KBM-7 (cell line): Measurements from ENCODE around the gene PLB1.

Source experiments
- DNase-seq: peaks from one replicate; pipeline ENCODE4 v3.0.0-alpha.2; 2015
- in situ Hi-C: fragments of 300-500 bp; cut with MboI; formaldehyde crosslinking; loops from 2 replicates; pipeline ENCODE4 v1.14.3; 2020; ENCODE audit warnings: low sequenced_read_pairs, low pct_unique_long_range_greater_than_20kb, mixed read lengths

Gene PLB1

GRCh38 chr2:28492282-28492681, 3.6 kb upstream of the PLB1 start:
- in situ Hi-C loops = no loop called here
- DNase-seq = no peak

GRCh38 chr2:28493636-28494035, 2.2 kb upstream of the PLB1 start:
- no peak for DNase-seq
- in situ Hi-C loops = no loop called here

GRCh38 chr2:28496781-28497180, 921 bp downstream of the PLB1 start:
- in situ Hi-C loops = no loop called here
- DNase-seq = no peak

GRCh38 chr2:28497206-28497605, 1.3 kb downstream of the PLB1 start:
- in situ Hi-C loops = no loop called here
- DNase-seq = no peak

GRCh38 chr2:28499282-28499681, 3.4 kb downstream of the PLB1 start:
- no peak for DNase-seq
- in situ Hi-C loops = no loop called here

- no peak for DNase-seq
- in situ Hi-C loops = no loop called here
Observed at GRCh38 chr2:28505361-28505760, 9.5 kb downstream of the PLB1 start.

- DNase-seq = no peak
- in situ Hi-C loops = no loop called here
Observed at GRCh38 chr2:28506112-28506910, 10.5 kb downstream of the PLB1 start.

GRCh38 chr2:28507796-28508764, 12.2 kb downstream of the PLB1 start:
- in situ Hi-C loops = no loop called here
- DNase-seq = no peak

GRCh38 chr2:28509361-28509760, 13.5 kb downstream of the PLB1 start:
- no peak for DNase-seq
- in situ Hi-C loops = no loop called here

GRCh38 chr2:28510184-28510583, 14.3 kb downstream of the PLB1 start:
- in situ Hi-C loops = no loop called here

GRCh38 chr2:28511871-28512606, 16.2 kb downstream of the PLB1 start:
- in situ Hi-C loops = no loop called here
- DNase-seq = no peak

More at GRCh38 chr2:28510184-28510583, 14.3 kb downstream of the PLB1 start:
- no peak for DNase-seq

- in situ Hi-C loops = no loop called here
- no peak for DNase-seq
Observed at GRCh38 chr2:28512607-28512965, 16.7 kb downstream of the PLB1 start.

GRCh38 chr2:28513097-28513496, 17.2 kb downstream of the PLB1 start:
- DNase-seq = no peak
- in situ Hi-C loops = no loop called here

- in situ Hi-C loops = no loop called here
- DNase-seq = no peak
Observed at GRCh38 chr2:28515176-28515751, 19.4 kb downstream of the PLB1 start.

GRCh38 chr2:28516430-28516829, 20.6 kb downstream of the PLB1 start:
- in situ Hi-C loops = no loop called here
- no peak for DNase-seq

- DNase-seq = no peak
- in situ Hi-C loops = no loop called here
Observed at GRCh38 chr2:28516950-28517349, 21.1 kb downstream of the PLB1 start.

- in situ Hi-C loops = no loop called here
- DNase-seq = peak; percentile 18
Observed at GRCh38 chr2:28521663-28522062, 25.8 kb downstream of the PLB1 start.

- in situ Hi-C loops = no loop called here
- no peak for DNase-seq
Observed at GRCh38 chr2:28522481-28522880, 26.6 kb downstream of the PLB1 start.

GRCh38 chr2:28523902-28524301, 28.0 kb downstream of the PLB1 start:
- in situ Hi-C loops = no loop called here

More at GRCh38 chr2:28523902-28524301, 28.0 kb downstream of the PLB1 start:
- no peak for DNase-seq
